Measurements from ENCODE around the gene ZNF205.
A peak's percentile ranks its signal among the peaks of the same experiment; 100 is the strongest.
"Not testable (repeated sequence)": the region's sequence is repeated elsewhere in the genome, so short reads cannot be mapped to it uniquely, and the experiment has no call there.

Gene ZNF205

DNA sequence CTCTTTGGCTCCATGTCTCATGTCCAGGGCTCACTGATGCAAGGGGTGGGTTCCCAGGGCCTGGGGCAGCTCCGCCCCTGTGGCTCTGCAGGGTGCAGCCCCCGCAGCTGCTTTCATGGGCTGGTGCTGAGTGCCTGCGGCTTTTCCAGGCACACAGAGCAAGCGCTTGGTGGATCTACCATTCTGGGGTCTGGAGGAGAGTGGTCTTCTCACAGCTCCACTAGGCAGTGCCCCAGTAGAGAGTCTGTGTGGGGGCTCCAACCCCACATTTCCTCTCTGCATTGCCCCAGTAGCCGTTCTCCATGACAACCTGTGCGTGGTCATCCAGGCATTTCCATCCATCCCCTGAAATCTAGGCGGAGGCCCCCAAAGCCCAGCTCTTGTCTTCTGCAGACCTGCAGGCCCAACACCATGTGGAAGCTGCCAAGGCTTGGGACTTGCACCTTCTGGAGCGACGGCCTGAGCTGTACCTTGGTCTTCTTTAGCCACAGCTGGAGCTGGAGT lies 41.7 kb upstream of the ZNF205 start:
- Histone ChIP-seq H3K4me1 (ENCODE audit: control insufficient read depth in 1 of 2, insufficient read depth in 2 of 2, low read length in 2 of 2) (no peaks in the 10 kb centered on the region), H3K18ac (ENCODE audit: low read length) (no peak overlapping the region), H3K4me3 (ENCODE audit: low read depth, low read length) (no peak overlapping the region), H4K8ac (ENCODE audit: low read depth, low read length) (no peak overlapping the region), H3K9ac (ENCODE audit: low read length) (no peak overlapping the region), H4K12ac (ENCODE audit: low read depth, low read length) (no peak overlapping the region), H3K79me1 (ENCODE audit: low read length) (no peaks in the 10 kb centered on the region), H3K36me3 (ENCODE audit: control insufficient read depth in 1 of 2, insufficient read depth in 2 of 2, low read length in 2 of 2) (no peaks in the 10 kb centered on the region), H4K91ac (ENCODE audit: low read depth, low read length) (no peak overlapping the region), H3K4me2 (ENCODE audit: low read length) (no peak overlapping the region), H3K27ac (ENCODE audit: low read depth, low read length) (no peak overlapping the region), H3K27me3 (ENCODE audit: insufficient read depth, low read length) (no peaks in the 10 kb centered on the region), H2AK5ac (ENCODE audit: low read length) (no peak overlapping the region), H3K4ac (ENCODE audit: low read depth, low read length) (no peak overlapping the region), H3K23ac (ENCODE audit: low read length) (no peak overlapping the region), H3K79me2 (ENCODE audit: control insufficient read depth, insufficient read depth, low read length, poor library complexity) (no peaks in the 10 kb centered on the region), H2BK5ac (ENCODE audit: low read depth, low read length, poor library complexity) (no peak overlapping the region), H2BK12ac (ENCODE audit: low read length) (no peak overlapping the region), H2BK120ac (ENCODE audit: insufficient read depth, low read length, poor library complexity) (no peak overlapping the region), H3K9me3 (ENCODE audit: insufficient read depth, low read depth, low read length) (no peaks in the 10 kb centered on the region), H3K14ac (ENCODE audit: low read length) (no peak overlapping the region), H2AFZ (ENCODE audit: insufficient read depth, low read length, poor library complexity) (no peak overlapping the region)
- no peak for DNase-seq
- WGBS (ENCODE audit: extremely low coverage, insufficient coverage, insufficient read length) = no CpG with 5 or more reads among the region's 9 CpGs

DNA sequence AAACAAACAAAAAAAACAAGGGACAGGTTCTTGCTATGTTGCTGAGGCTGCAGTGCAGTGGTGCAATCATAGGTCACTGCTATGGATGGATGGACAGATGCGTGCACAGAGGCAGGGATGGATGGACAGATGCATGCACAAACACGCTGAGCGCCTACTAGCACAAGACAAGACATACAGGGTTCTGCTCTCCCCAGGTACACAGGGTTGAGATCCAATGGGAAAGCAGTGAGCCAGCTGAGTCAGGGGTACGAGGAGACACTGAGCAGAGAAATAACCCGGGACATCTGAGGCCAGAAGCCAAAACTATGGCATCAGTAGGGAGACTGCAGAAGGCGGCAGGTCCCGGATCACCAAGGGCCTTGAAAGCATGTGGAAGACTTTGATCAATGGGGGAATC lies 40.7 kb upstream of the ZNF205 start:
- Histone ChIP-seq H2BK12ac (ENCODE audit: low read length) (no peak overlapping the region), H3K14ac (ENCODE audit: low read length) (no peak overlapping the region), H3K4ac (ENCODE audit: low read depth, low read length) (no peak overlapping the region), H4K12ac (ENCODE audit: low read depth, low read length) (no peak overlapping the region), H3K4me3 (ENCODE audit: low read depth, low read length) (peak overlapping the region; percentile 47), H3K9me3 (ENCODE audit: insufficient read depth, low read depth, low read length) (no peaks in the 10 kb centered on the region), H2AK5ac (ENCODE audit: low read length) (no peak overlapping the region), H2BK5ac (ENCODE audit: low read depth, low read length, poor library complexity) (no peak overlapping the region), H3K27me3 (ENCODE audit: insufficient read depth, low read length) (no peaks in the 10 kb centered on the region), H3K23ac (ENCODE audit: low read length) (no peak overlapping the region), H3K36me3 (ENCODE audit: control insufficient read depth in 1 of 2, insufficient read depth in 2 of 2, low read length in 2 of 2) (no peaks in the 10 kb centered on the region), H4K8ac (ENCODE audit: low read depth, low read length) (no peak overlapping the region), H4K91ac (ENCODE audit: low read depth, low read length) (no peak overlapping the region), H3K4me2 (ENCODE audit: low read length) (no peak overlapping the region), H2AFZ (ENCODE audit: insufficient read depth, low read length, poor library complexity) (no peak overlapping the region), H2BK120ac (ENCODE audit: insufficient read depth, low read length, poor library complexity) (no peak overlapping the region), H3K9ac (ENCODE audit: low read length) (no peak overlapping the region), H3K18ac (ENCODE audit: low read length) (no peak overlapping the region), H3K4me1 (ENCODE audit: control insufficient read depth in 1 of 2, insufficient read depth in 2 of 2, low read length in 2 of 2) (peaks cover 0 to 3% of the 10 kb centered on the region in 2 experiments), H3K27ac (ENCODE audit: low read depth, low read length) (no peak overlapping the region), H3K79me1 (ENCODE audit: low read length) (no peaks in the 10 kb centered on the region), H3K79me2 (ENCODE audit: control insufficient read depth, insufficient read depth, low read length, poor library complexity) (no peaks in the 10 kb centered on the region)
- DNase-seq = no peak
- WGBS (ENCODE audit: extremely low coverage, insufficient coverage, insufficient read length) = no CpG with 5 or more reads among the region's 7 CpGs

DNA sequence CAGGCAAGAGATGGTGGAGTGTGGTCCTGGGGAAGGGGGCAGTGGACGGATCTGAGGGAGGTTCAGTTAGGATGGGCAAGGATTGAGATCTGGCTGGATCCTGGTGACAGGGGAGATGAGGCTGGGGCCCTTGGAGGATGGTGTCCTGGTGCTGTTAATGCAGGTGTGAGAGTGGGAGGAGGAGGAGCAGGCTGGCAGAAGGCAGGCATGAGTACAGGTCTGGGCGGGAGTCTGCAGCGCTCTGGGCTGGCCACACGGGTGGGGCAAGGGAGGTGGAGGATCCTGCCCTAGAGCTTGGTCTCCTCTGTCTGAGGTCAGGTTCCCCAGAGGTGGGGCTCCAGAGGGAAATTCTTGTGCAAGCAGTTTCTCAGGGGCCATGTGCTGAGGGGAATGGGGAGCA lies 40.2 kb upstream of the ZNF205 start:
- H3K14ac ChIP-seq (ENCODE audit: low read length); H3K4me3 ChIP-seq (ENCODE audit: low read depth, low read length); H3K27ac ChIP-seq (ENCODE audit: low read depth, low read length); H3K9me3 ChIP-seq (ENCODE audit: insufficient read depth, low read depth, low read length); H3K9ac ChIP-seq (ENCODE audit: low read length); H4K12ac ChIP-seq (ENCODE audit: low read depth, low read length); H3K79me2 ChIP-seq (ENCODE audit: control insufficient read depth, insufficient read depth, low read length, poor library complexity); H4K91ac ChIP-seq (ENCODE audit: low read depth, low read length); H2BK120ac ChIP-seq (ENCODE audit: insufficient read depth, low read length, poor library complexity); H3K36me3 ChIP-seq (ENCODE audit: control insufficient read depth in 1 of 2, insufficient read depth in 2 of 2, low read length in 2 of 2); H3K4me1 ChIP-seq (ENCODE audit: control insufficient read depth in 1 of 2, insufficient read depth in 2 of 2, low read length in 2 of 2); H3K18ac ChIP-seq (ENCODE audit: low read length); H2AK5ac ChIP-seq (ENCODE audit: low read length); H3K27me3 ChIP-seq (ENCODE audit: insufficient read depth, low read length); H2BK5ac ChIP-seq (ENCODE audit: low read depth, low read length, poor library complexity); H2BK12ac ChIP-seq (ENCODE audit: low read length); H3K79me1 ChIP-seq (ENCODE audit: low read length); H3K4ac ChIP-seq (ENCODE audit: low read depth, low read length); H4K8ac ChIP-seq (ENCODE audit: low read depth, low read length); H3K23ac ChIP-seq (ENCODE audit: low read length); H2AFZ ChIP-seq (ENCODE audit: insufficient read depth, low read length, poor library complexity); DNase-seq; H3K4me2 ChIP-seq (ENCODE audit: low read length): not testable (repeated sequence)
- WGBS (ENCODE audit: extremely low coverage, insufficient coverage, insufficient read length) = no CpG with 5 or more reads among the region's 4 CpGs

DNA sequence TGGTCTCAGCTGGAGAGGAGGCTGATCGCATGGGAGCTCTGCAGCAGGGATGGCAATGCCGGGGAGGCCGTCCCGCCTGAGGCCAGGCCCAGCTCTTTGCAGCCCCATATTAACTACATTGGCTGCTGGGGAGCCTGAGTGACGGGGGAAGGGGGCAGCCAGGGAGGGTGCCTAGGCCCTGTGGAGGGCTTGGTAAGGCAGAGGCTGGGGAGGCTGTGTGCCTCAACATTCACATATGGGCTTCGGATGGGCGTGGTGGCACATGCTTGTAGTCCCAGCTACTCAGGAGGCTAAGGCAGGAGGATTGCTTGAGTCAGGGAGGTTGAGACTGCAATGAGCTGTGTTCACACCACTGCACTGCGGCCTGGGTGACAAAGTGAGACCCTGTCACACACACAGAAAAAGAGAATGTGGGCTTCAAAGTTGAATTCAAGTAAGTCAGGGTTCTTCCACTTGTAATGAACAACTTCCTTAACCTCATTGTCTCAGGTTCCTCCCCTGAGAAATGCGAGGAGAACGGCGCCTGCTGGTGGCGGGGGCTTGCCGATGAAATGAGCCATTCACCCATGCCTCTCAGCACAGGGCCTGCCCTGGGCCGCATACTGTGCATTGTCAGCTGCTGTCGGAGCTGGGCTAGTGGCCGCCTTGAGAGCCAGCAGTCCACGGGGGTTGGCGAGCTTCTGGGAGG lies 39.7 kb upstream of the ZNF205 start:
- not testable (repeated sequence) for H3K27ac ChIP-seq (ENCODE audit: low read depth, low read length); H3K79me1 ChIP-seq (ENCODE audit: low read length); H3K79me2 ChIP-seq (ENCODE audit: control insufficient read depth, insufficient read depth, low read length, poor library complexity); H3K4me2 ChIP-seq (ENCODE audit: low read length); DNase-seq; H3K18ac ChIP-seq (ENCODE audit: low read length); H3K14ac ChIP-seq (ENCODE audit: low read length); H4K12ac ChIP-seq (ENCODE audit: low read depth, low read length); H2BK120ac ChIP-seq (ENCODE audit: insufficient read depth, low read length, poor library complexity); H3K4ac ChIP-seq (ENCODE audit: low read depth, low read length); H3K4me3 ChIP-seq (ENCODE audit: low read depth, low read length); H3K36me3 ChIP-seq (ENCODE audit: control insufficient read depth in 1 of 2, insufficient read depth in 2 of 2, low read length in 2 of 2); H3K23ac ChIP-seq (ENCODE audit: low read length); H2AK5ac ChIP-seq (ENCODE audit: low read length); H3K9me3 ChIP-seq (ENCODE audit: insufficient read depth, low read depth, low read length); H2BK5ac ChIP-seq (ENCODE audit: low read depth, low read length, poor library complexity); H3K4me1 ChIP-seq (ENCODE audit: control insufficient read depth in 1 of 2, insufficient read depth in 2 of 2, low read length in 2 of 2); H3K9ac ChIP-seq (ENCODE audit: low read length); H2BK12ac ChIP-seq (ENCODE audit: low read length); H2AFZ ChIP-seq (ENCODE audit: insufficient read depth, low read length, poor library complexity); H4K91ac ChIP-seq (ENCODE audit: low read depth, low read length); H3K27me3 ChIP-seq (ENCODE audit: insufficient read depth, low read length); H4K8ac ChIP-seq (ENCODE audit: low read depth, low read length)
- no CpG with 5 or more reads among the region's 18 CpGs for WGBS (ENCODE audit: extremely low coverage, insufficient coverage, insufficient read length)
